Erythroblast (primary cell): ENCODE results near the gene CNTNAP5.

Source experiments
- DNase-seq, 2 experiments: peaks; one replicate each; lab custom pipeline; 2025; lab: John Stamatoyannopoulos, UW
- GATA1 ChIP-seq: IDR thresholded peaks from 2 replicates; pipeline ENCODE4 v1.6.1; 2011; ENCODE audit warnings: low read depth, mild to moderate bottlenecking, control low read depth, low read length, moderate library complexity
- POLR2A ChIP-seq: IDR thresholded peaks from 2 replicates; pipeline ENCODE4 v1.6.1; 2011; ENCODE audit warnings: mild to moderate bottlenecking, low read length

Gene CNTNAP5

GRCh38 chr2:124542932-124543640 is 518.0 kb downstream of the CNTNAP5 start:
- TF ChIP-seq POLR2A (no peak), GATA1 (no peak)
- DNase-seq: no peak

GRCh38 chr2:124547700-124548099 is 522.6 kb downstream of the CNTNAP5 start:
- DNase-seq: no peak
- TF ChIP-seq GATA1 (no peak), POLR2A (no peak)

DNA sequence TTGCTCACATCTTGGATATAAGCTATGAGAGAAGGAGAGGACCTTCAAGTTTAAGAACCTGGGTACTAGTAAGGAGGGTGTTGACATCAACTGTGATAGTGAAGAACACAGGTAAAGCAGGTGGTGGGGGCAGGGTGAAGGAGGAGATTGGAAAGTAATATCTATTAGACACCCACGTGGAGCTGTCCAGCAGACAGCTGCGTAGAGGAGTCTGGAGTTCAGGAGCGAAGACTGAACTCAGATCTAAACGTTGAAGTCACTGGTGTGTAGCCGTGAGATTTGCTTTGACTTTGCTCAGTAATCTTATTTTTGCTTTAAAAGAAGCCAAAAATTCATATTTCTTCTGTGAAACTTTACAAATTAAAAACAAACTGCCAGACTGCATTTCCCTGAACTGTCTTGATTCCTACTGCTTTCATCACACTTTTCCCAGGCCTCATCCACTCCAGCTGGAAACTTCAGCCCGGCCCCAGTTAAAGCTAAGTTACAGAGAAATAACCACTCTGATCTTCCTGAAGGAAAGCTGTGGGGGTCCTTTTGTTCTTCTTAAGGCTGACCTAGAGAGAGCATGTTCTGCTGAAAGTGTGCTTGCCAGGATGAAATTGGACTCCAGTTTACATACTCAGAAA is 533.3 kb downstream of the CNTNAP5 start:
- TF ChIP-seq GATA1 (no peak), POLR2A (no peak)
- DNase-seq: no peak

- TF ChIP-seq POLR2A (no peak), GATA1 (no peak)
- no peak for DNase-seq
Observed at GRCh38 chr2:124559236-124559635, 534.1 kb downstream of the CNTNAP5 start.

GRCh38 chr2:124560592-124561112 is 535.6 kb downstream of the CNTNAP5 start:
- DNase-seq: no peak
- TF ChIP-seq GATA1: no peak
- TF ChIP-seq POLR2A: no peak

- TF ChIP-seq POLR2A (no peak), GATA1 (no peak)
- DNase-seq: no peak
Observed at GRCh38 chr2:124561486-124561885, 536.4 kb downstream of the CNTNAP5 start.

- no peak for DNase-seq
- TF ChIP-seq POLR2A: no peak
- no peak for TF ChIP-seq GATA1
Observed at GRCh38 chr2:124563426-124563825, 538.3 kb downstream of the CNTNAP5 start.

GRCh38 chr2:124566518-124566970 is 541.5 kb downstream of the CNTNAP5 start:
- no peak for DNase-seq
- TF ChIP-seq POLR2A (no peak), GATA1 (no peak)

DNA sequence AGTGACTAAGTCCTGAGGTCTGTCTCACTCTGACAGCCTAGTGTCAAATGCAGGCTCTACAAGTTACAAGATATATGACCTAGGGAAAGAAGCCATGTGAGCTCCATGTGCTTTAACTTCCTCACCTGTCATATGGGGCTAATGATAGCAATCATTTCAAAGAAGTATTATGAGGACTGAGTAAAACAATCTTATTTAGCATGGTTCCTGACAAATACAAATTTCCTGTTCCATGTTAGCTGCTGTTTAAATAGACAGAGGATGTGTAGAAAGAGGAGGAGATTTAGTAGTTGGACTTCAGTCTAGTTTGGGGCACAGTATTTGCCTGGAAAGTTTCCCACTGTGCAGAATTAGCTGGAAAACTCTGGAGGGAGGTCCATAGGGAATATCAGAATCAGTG is 545.8 kb downstream of the CNTNAP5 start:
- TF ChIP-seq GATA1 (no peak), POLR2A (no peak)
- no peak for DNase-seq

- no peak for TF ChIP-seq GATA1
- no peak for TF ChIP-seq POLR2A
- DNase-seq: no peak
Observed at GRCh38 chr2:124571836-124572235, 546.7 kb downstream of the CNTNAP5 start.

DNA sequence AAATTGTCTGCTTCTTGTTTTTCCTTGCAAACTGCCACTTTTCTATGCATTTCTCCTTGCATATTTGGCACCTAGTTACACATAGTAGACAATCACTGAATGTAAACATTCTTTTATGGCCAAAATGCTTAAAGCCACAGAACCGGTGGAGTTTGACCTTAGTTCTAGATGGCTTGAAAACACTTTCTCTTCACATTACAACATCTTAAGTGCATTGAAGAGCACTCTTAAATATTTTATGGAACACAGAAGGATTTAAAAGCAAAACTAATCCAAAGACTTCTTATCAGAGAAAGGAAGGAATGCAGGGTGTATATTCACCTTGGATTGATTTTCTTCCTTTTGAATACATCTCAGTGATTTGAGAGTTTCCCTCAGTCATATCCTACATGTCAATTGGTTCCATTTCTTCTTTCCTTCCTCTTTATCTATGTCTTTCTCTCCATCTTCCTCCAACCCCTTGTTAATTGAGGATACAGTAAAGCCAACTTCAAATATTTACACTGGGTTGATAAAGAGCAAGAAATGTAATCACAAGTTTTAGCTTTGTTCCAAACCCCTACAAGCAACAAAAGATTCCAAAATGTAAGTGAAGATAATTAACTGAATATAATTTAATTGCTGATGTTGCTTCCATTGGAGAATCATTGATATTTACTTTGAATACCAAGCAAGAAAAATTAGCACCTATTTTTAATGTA is 548.0 kb downstream of the CNTNAP5 start:
- TF ChIP-seq GATA1: no peak
- no peak for TF ChIP-seq POLR2A
- DNase-seq: no peak

- DNase-seq: no peak
- no peak for TF ChIP-seq GATA1
- no peak for TF ChIP-seq POLR2A
Observed at GRCh38 chr2:124575497-124575896, 550.4 kb downstream of the CNTNAP5 start.

DNA sequence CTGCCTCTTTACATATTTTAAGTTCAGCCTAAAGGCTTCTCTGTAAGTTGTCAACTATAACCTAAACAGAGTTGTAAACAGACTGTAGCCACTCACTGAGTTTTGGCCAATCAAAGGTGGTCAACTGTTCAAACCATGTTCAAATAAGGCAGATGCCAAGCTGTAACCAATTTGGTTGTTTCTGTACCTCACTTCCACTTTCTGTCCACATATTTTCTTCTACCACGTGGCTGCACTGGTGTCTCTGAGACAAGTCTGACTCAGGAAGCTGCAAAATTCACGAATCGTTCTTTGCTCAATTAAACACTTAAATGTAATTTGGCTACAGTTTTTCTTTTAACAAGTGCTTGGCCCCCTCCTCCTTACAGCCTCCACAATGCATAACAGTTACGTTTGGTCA is 555.2 kb downstream of the CNTNAP5 start:
- TF ChIP-seq GATA1: no peak
- no peak for DNase-seq

DNA sequence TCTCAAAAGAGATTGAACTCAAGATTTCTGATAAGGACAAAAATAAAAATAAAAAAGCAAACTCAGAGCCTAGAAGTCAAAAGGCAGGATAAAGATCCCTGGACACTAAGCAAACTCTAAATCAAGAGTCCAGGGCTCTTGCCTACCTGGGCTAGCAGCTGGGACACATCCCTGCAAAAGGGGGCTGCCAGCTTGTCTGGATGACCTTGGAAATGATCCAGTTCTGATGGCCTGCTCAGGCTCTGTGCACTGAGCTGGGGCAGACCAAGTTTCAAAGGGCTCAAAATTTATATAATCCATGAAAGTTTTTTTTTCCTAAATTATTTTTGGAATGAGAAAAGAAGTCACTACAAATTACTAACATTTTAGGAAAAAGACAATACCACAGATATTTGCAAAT is 557.3 kb downstream of the CNTNAP5 start:
- no peak for DNase-seq
- TF ChIP-seq GATA1 (no peak), POLR2A (no peak)
